ENCODE data around the gene ARHGAP18.

Gene ARHGAP18

GRCh38 chr6:129665555-129665954 lies 44.4 kb downstream of the ARHGAP18 start:
- no peak for FAIRE-seq

- no peak for FAIRE-seq
Observed at GRCh38 chr6:129663531-129663930, 46.4 kb downstream of the ARHGAP18 start.

- no peak for FAIRE-seq
Observed at GRCh38 chr6:129662980-129663431, 47.0 kb downstream of the ARHGAP18 start.

DNA sequence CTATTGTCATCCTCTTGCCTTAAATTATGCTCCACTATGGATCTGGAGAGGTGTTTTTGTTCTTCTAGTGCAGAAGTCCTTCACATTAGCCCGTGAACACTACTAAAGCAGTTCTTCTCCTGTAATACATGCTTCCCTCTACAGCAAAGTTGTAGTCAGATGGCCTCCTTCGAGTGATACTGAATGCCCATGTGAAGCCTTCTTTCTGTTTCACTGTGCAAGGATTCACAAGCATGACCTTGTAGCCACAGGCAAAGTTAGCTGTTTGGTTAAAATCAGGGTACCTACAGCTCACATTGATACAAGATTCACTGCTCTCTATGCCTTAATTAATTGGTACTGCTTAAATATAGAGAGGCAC lies 47.6 kb downstream of the ARHGAP18 start:
- no peak for FAIRE-seq

- FAIRE-seq: no peak
Observed at GRCh38 chr6:129661536-129662405, 48.2 kb downstream of the ARHGAP18 start.

DNA sequence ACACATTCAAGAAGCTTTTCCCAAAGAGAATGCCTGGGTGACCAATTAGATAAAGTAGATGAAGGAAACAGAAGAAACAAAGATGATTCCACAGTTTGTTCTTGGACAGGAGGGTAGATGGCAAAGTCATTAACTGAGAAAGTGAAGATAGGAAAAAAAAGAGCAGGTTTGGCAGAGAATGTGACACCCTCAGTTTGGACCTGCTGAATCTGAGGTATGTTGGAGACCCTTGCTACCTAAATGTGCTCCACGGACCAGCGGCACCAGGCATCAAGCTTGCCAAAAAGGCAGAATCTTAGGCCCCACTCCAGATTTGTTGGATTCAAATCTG lies 49.7 kb downstream of the ARHGAP18 start:
- no peak for FAIRE-seq

DNA sequence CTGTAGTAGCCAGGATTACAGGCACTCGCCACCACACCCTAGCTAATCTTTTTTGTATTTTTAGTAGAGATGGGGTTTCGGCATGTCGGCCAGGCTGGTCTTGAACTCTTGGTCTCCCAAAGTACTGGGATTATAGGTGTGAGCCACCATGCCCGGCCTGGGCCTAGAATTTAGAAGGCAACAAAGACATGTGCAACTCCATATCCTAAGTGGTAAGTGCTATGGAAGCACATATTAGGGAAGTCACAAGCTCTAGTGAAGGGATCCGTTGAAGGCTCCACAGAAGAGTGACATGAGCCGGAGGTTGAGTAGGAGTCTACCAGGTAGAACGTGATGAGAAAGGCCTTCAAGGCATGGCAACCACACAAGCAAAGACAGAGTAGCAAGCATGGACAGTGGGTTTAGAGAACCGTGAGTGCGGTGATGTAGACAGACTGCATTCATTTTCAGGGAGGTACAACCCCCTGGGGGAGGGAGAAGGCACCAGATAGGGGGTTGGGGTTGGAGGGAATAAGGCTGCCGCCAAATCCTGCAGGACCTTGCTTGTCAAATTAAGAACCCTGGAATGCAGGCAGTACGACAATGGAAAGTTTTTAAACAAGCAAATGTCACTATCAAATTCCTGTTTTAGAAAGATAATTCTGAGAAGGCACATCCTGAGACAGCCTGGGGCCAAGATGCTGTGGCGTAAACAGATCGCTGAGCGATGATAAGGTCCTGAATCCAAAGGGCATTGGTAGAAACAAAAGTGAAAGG lies 50.2 kb downstream of the ARHGAP18 start:
- no peak for FAIRE-seq

GRCh38 chr6:129659167-129659566 lies 50.8 kb downstream of the ARHGAP18 start:
- no peak for FAIRE-seq

DNA sequence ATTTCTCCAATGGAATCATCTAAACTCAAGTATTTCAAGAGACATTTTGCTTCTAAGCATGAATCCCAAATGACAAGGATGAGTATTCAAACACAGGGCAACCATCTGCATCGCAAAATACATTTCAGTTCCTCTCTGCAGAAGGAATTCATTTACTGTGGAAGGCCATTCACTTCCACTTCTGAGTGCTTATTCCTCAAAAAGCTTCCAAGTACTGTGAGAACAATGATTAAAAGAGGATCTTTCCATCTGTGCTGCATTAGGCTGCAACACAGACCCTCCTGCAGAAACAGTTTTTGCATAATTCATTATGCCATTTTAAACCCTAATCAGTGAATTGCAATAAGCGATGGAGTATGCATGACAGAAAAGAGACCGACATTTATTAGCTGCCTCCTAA lies 52.5 kb downstream of the ARHGAP18 start:
- FAIRE-seq: no peak

DNA sequence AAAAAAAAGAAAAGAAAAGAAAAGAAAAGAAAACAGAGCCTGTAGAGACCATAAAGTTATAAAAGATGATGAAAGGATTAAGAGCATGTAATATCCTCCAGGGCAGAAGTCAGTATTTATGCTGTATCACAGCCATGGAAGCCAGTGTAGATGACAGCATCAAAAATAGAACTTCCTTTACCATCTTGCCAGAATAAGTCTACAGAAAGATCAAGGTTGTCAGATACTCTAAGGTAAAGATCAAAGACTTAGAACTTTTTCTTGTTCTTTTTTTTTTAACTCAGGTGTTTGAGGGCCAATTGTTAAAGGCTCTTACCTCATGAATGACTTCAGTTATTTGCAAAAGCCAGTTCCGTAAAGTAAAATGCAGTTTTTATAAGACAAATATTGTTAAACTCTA lies 54.6 kb downstream of the ARHGAP18 start:
- FAIRE-seq: no peak

DNA sequence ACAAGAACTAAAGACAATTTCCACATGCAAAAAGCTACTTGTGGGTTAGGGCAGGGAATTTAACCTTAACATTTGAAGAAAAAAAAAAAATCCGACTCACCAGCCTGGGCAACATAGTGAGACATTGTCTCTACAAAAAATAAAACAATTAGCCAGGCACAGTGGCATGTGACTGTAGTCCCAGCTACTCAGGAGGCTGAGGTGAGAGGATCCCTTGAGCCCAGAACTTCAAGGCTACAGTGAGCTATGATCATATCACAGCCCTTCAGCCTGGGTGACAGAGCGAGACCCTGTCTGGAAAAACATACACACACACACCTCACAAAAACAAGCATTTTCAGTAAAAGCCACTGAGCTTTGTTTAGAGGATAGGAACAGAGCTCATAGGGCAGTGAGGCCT lies 56.2 kb downstream of the ARHGAP18 start:
- no peak for FAIRE-seq

DNA sequence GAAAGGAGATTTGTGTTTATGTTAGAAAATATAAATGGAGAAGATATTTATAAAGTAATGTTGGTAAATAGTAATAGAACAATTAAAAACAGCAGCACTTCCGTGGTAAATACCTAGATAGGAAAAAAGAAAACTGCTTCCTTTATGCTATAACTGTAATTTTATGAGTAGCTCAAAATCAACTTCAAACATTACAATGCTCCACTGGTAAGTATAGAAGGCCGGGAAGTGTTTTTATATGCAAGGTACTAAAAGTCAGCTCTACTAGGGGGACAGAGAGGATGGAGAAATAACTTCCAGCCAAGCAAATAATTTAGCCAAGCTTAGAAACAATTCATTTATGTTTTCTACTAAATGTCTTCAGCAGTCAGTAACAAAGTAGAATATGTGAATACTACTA lies 56.7 kb downstream of the ARHGAP18 start:
- no peak for FAIRE-seq

DNA sequence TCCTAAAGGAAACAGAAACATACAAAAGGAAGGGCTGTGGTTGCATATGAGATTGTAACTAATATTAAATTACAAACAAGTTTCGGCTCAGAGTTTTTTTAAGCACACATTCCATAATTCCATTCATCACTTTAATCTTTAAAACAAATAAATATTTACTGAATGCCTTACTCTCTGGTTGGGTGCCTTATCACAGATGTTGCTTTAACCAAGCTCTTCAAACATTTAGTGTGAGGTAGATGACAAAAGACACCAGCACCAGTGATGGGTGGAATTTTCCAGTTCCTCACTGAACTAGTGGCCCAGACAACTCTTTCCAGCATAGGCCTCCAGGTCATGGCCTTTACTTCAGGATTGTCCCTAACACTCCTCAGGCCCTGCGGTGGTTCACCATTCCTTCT lies 58.7 kb downstream of the ARHGAP18 start:
- FAIRE-seq: no peak

- no peak for FAIRE-seq
Observed at GRCh38 chr6:129648819-129649491, 61.0 kb downstream of the ARHGAP18 start.

DNA sequence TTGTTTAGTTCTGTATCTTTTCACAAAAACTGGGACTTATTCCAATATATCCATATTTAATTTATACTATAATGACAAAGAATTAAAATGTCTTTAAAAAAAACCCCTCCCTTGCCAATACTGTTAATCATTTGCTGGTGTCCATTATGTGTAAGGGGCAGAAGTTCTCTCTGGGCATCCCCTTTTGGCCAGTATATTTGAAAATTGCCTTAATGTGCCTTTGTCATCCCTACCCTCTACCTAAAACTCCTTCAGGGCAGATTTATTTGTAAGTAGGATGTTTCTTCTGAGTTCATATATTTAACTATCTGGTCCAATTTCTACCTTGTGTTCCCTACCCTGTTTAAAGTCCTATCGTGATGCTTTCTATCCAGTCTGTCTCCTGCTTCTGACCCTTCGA lies 62.9 kb downstream of the ARHGAP18 start:
- no peak for FAIRE-seq

DNA sequence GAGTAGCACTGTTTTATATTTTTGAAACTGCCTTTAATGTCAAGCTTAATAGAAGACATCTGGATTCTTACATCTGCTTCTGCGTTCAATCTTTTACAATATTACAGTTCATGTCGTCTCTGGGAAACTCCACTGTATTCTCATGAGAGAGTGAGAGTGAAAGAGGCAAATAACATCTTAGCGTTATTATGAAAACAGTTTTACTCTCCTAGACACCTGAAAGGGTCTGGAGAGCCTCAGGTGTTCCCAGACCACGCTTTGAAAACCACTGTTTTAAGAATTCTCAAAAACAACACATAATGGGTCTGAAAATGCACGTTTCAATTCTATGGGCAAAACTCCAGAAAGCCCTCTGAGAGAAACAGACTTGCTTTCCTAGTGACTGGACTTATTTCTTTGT lies 63.3 kb downstream of the ARHGAP18 start:
- no peak for FAIRE-seq

DNA sequence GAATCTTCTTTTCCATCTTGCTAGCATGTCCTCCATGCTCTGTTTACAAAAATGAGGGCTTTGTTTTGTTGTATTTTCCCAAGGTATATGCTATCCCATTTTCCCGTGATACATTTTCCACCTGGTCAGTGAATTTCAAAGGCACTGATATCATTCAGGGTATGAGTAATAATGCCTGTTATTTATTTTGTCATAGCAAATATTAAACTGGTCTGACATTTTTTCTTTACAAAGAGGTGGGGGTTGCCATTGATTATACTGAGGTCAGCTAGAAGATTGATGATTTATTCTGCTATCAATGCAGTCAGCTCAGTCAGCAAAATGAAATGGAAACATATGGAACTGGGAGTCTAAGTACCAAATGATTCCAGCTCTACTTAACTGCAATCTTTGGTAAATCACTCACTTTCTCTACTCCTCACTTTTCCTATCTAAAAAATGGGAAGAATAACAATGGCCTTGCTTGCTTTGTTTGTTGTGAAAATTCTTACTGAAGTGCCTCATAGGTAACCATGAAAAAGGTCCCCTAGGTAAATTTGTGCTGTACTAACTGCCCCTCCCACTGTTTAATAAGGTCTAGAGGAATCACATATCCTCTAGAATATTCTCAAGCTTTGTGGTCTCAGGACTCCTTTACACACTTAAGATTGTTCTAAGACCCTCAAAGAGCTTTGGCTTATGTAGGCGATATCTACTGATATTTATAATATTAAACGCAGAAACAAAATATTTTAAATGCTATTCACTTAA lies 64.0 kb downstream of the ARHGAP18 start:
- FAIRE-seq: no peak

- FAIRE-seq: no peak
Observed at GRCh38 chr6:129645106-129645829, 64.7 kb downstream of the ARHGAP18 start.

DNA sequence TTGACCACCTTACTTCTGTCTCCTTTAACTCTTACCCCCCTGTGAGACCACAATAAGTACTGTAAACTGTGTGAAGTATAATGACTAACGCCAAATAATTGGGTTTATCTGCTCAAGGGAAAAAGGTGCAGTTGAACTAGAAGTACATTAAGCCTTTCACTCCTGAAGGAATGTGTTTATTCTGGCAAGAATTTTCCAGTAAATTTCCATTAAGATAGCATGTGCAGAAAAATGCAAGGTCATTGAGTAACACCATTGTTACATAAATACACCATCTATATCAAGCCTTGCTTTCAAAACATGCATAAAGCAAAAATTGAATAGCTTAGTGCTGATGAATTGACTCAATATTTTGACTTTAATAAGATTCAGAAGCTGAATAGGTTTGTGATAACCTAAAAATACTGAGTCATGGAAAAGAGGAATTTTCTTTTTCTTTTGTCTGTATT lies 65.4 kb downstream of the ARHGAP18 start:
- no peak for FAIRE-seq

DNA sequence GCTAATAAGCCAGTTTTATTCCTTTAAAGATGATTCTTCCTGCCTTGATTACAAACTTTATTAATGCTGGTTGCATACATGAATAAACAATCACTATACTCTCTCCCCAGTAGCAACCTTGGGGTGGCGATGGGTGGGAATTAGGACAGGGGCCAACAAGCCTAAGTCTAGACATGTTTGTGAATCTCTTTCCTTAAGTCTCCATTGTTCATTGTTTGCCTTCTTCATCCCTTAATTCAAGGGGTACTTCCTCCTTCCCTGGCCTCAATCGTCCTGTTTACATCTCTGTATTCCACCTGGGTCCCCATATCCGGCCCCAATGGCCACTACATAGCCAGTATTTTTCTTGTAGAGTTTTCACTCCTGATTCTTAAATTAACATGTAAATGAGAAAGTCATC lies 66.0 kb downstream of the ARHGAP18 start:
- FAIRE-seq: no peak

- no peak for FAIRE-seq
Observed at GRCh38 chr6:129643176-129643575, 66.8 kb downstream of the ARHGAP18 start.

DNA sequence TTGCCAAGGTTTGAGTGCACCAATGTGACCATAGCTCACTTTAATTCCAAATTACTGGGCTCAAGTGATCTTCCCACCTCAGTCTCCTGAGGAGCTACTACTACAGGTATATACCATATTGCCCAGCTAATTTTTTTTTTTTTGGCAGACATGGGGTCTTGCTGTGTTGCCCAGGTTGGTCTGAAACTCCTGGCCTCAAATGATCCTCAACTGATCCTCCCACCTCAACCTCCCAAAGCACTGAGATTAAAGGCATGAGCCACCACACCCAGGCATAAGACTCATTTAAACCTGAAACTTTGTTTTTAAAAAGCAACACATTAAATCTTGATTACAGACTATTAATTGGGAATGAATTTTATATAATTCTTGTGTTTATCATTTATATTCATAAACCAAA lies 67.7 kb downstream of the ARHGAP18 start:
- FAIRE-seq: no peak
